Bronchial epithelial cell (primary cell): ENCODE data around the gene MYCL. TPM values are rescaled to one million over a fixed set of nuclear protein-coding genes. Genes with fewer than 3 reads are reported as not detected.
A peak's percentile ranks its signal among the peaks of the same experiment; 100 is the strongest.

Experiments
- DNase-seq: peaks from one replicate; pipeline ENCODE4 v3.0.0-alpha.2; 2010; ENCODE audit warnings: low read depth
- FAIRE-seq: peaks from 2 replicates; lab custom pipeline; 2011; peaks lifted over from hg19 to GRCh38; lab: Jason Lieb, UNC
- H3K27me3 ChIP-seq: 2 replicates; pipeline ENCODE4 v1.5.1; 2011; ENCODE audit warnings: low read length; ENCODE audit not compliant: control insufficient read depth, insufficient read depth
- H3K36me3 ChIP-seq: 2 replicates; pipeline ENCODE4 v1.5.1; 2011; ENCODE audit warnings: low read length; ENCODE audit not compliant: control insufficient read depth, insufficient read depth
- H3K4me3 ChIP-seq: 2 replicates; pipeline ENCODE4 v1.5.1; 2011; ENCODE audit warnings: mild to moderate bottlenecking, low read depth, low read length, control low read depth
- total RNA-seq: library from RNA; depleted of rRNA; stranded (reverse); fragments of >200 nt; gene quantifications from 2 replicates; pipeline ENCODE4 v1.2.1, GENCODE V29; 2014
- TF ChIP-seq, protein P1 (sequence below): IDR thresholded peaks from 2 replicates; pipeline ENCODE4 v1.5.1; 2011; ENCODE audit warnings: mild to moderate bottlenecking, moderate library complexity, low read length, control low read depth, inconsistent platforms; ENCODE audit not compliant: insufficient read depth, severe bottlenecking

MYCL gene
- total RNA-seq, 1 donor from 2014 or later, result 7.9 TPM

GRCh38 chr1:39943471-39944290 lies 42.0 kb upstream of the MYCL start:
- FAIRE-seq (no peak), DNase-seq (peak; percentile 95)
- H3K36me3 ChIP-seq, result no peaks in the 10 kb centered on the region
- H3K4me3 ChIP-seq, result no peak overlapping the region
- TF ChIP-seq, protein P1, sequence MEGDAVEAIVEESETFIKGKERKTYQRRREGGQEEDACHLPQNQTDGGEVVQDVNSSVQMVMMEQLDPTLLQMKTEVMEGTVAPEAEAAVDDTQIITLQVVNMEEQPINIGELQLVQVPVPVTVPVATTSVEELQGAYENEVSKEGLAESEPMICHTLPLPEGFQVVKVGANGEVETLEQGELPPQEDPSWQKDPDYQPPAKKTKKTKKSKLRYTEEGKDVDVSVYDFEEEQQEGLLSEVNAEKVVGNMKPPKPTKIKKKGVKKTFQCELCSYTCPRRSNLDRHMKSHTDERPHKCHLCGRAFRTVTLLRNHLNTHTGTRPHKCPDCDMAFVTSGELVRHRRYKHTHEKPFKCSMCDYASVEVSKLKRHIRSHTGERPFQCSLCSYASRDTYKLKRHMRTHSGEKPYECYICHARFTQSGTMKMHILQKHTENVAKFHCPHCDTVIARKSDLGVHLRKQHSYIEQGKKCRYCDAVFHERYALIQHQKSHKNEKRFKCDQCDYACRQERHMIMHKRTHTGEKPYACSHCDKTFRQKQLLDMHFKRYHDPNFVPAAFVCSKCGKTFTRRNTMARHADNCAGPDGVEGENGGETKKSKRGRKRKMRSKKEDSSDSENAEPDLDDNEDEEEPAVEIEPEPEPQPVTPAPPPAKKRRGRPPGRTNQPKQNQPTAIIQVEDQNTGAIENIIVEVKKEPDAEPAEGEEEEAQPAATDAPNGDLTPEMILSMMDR, result no peak
- H3K27me3 ChIP-seq, result no peaks in the 10 kb centered on the region

DNA sequence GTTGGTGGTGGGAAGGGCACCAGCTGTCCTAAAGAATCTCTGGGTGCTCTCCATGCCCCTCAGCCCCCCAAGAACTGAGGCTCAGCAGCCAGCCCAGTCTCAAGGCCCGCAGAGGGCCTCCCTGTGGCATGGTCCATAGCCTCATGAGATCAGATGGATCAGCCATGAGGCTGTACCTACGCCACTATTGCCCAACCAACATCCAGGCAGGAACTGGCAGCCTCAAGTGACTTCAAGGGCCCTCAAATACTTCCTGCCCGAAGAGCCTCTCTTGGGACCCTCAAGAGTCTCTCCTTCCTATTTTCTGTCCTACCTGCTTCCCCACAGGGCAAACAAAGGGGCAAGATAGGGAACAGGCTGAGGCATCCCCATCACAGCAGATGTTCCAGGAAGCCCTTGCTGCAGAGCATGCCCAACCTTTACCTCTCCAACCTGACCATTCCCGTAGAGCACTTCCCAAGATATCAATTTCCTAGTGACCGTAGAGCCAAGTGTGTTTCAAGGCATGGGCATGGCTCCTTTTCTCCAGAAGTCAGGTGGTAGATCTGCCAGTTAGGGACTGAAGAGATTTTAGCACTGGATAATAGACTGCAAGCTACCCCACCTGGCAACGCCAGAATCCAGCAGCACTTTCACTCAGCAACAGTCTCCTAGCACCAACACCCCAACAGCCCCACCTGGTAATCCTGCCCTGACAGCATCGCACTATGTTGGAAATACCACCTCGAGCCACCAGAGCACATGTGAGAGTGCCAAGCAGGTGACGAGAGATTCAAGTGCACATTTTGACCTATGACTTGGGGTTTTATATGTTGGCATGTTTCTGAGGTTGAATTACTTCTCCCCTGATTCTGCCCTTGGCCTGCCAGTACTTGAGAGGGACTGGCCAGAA lies 39.5 kb upstream of the MYCL start:
- DNase-seq, result no peak
- FAIRE-seq, result peak; percentile 98
- TF ChIP-seq, protein P1, result no peak

GRCh38 chr1:39940253-39940652 lies 38.5 kb upstream of the MYCL start:
- DNase-seq (no peak), FAIRE-seq (no peak)
- no peaks in the 10 kb centered on the region for H3K27me3 ChIP-seq
- TF ChIP-seq, protein P1, result no peak
- H3K4me3 ChIP-seq, result no peak overlapping the region
- H3K36me3 ChIP-seq, result no peaks in the 10 kb centered on the region

More for the DNA sequence above, 39.5 kb upstream of the MYCL start:
- H3K27me3 ChIP-seq, result no peaks in the 10 kb centered on the region
- no peaks in the 10 kb centered on the region for H3K36me3 ChIP-seq
- no peak overlapping the region for H3K4me3 ChIP-seq

GRCh38 chr1:39938856-39939255 lies 37.1 kb upstream of the MYCL start:
- FAIRE-seq, result no peak
- no peak for DNase-seq
- H3K4me3 ChIP-seq, result no peak overlapping the region
- no peaks in the 10 kb centered on the region for H3K36me3 ChIP-seq
- TF ChIP-seq, protein P1, result no peak
- H3K27me3 ChIP-seq, result no peaks in the 10 kb centered on the region

GRCh38 chr1:39936724-39937491 lies 35.2 kb upstream of the MYCL start:
- TF ChIP-seq, protein P1, result no peak
- Histone ChIP-seq H3K27me3 (no peaks in the 10 kb centered on the region), H3K4me3 (no peak overlapping the region), H3K36me3 (no peaks in the 10 kb centered on the region)
- peak; percentile 58 for FAIRE-seq
- no peak for DNase-seq
